Sciatic nerve (tissue), 2 donors: ENCODE measurements around the gene CACNA2D3. TPM values are rescaled to one million over a fixed set of nuclear protein-coding genes. Genes with fewer than 3 reads are reported as not detected.
A peak's percentile ranks its signal among the peaks of the same experiment; 100 is the strongest.
"Not testable (repeated sequence)": the region's sequence is repeated elsewhere in the genome, so short reads cannot be mapped to it uniquely, and the experiment has no call there.

Experiments
- ATAC-seq: fragments of 200-7000 bp; cut with Tn5 transposase; one replicate; pipeline ENCODE4 v1.9.1; 2020; ENCODE audit warnings: mild to moderate bottlenecking, moderate library complexity
- DNase-seq: peaks from one replicate; pipeline ENCODE4 v3.0.0-alpha.2; 2020; ENCODE audit warnings: low spot score
- intact Hi-C: fragments of 100-400 bp; cut with DNase I; formaldehyde crosslinking; loops from one replicate; pipeline ENCODE4 v1.14.2; 2022
- total RNA-seq: library from RNA; stranded (reverse); fragmentation: NEBNext Ultra II Directional; extraction: Animal tissue kit (Norgen Biotek cat#: 25700); gene quantifications from one replicate; pipeline ENCODE4 v1.2.1, GENCODE V29; 2021
- donor health status: DM: no; HTN: no; CAD: no.
- donor health status: DM: no; HTN: no; CAD: no.

CACNA2D3 gene
- 6.9 TPM for total RNA-seq

DNA sequence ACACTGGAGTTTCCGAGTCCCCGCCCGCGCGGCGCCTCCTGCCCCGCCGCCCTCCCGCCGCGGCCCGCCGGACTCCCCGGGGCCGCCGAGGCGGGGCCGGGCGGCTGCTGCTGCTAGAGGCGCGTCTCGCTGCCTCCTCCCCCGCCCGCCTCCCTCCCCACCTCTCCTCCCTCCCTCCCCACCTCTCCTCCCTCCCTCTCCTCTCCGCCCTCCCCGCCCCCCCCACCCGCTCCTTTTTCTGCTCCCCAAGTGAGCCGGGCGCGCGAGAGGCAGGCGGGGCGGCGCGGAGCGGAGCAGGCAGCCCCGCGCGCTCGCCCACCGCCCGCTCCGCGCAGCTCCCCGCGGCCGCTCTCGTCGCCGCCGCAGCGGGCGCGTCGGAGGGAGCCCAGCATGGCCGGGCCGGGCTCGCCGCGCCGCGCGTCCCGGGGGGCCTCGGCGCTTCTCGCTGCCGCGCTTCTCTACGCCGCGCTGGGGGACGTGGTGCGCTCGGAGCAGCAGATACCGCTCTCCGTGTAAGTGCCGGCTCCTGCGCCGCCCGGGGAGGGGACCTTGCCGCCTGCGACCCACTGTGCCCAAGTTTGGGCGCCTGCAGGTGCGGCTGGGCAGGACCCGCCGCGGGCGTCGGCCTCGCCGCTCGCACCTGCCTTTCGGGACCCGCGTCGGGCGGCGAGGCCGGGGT lies at the start of gene CACNA2D3:
Gene CACNA2D3, plus strand, starts transcription at position 229 of the 679 bp plus-strand sequence.
- ATAC-seq (peak; percentile 80), DNase-seq (no peak)
- intact Hi-C loops, result no loop called here

DNA sequence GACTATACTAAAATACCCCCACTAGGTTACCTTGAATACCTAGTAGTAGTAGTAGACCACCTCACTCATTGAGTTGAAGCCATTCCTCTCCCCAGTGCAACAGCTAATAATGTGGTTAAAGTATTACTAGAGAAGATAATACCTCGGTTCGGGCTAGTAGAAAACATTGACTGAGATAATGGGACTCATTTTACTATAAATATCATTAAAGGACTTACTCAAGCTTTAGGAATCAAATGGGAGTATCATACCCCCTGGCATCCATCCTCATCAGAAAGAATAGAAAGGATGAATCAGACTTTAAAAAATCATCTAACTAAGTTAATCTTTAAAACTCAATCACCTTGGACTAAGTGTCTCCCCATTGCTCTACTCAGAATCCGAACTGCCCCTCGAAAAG lies 49.0 kb upstream of the CACNA2D3 start:
- ATAC-seq (no peak), DNase-seq (no peak)
- intact Hi-C loops, result no loop called here

DNA sequence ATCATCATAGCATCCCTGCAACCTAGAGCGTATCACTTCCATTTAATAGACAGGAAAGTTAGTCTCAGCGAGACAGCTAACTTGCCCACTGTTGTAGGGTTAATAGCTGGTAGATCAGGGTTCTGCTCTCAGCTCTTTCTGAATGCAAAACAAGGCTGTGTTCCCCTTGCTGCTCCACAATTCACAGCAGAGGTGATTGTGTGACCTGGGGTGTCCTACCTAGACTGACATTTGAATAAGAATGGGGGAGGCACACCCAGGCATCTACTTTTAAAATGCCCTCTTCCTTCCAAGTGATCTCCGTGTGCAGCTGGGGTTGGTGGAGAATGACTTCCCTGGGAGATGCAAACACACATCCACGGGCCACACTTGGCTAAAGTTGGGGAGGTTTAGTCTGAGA lies 43.0 kb upstream of the CACNA2D3 start:
- no peak for DNase-seq
- intact Hi-C loops, result no loop called here
- ATAC-seq, result no peak

DNA sequence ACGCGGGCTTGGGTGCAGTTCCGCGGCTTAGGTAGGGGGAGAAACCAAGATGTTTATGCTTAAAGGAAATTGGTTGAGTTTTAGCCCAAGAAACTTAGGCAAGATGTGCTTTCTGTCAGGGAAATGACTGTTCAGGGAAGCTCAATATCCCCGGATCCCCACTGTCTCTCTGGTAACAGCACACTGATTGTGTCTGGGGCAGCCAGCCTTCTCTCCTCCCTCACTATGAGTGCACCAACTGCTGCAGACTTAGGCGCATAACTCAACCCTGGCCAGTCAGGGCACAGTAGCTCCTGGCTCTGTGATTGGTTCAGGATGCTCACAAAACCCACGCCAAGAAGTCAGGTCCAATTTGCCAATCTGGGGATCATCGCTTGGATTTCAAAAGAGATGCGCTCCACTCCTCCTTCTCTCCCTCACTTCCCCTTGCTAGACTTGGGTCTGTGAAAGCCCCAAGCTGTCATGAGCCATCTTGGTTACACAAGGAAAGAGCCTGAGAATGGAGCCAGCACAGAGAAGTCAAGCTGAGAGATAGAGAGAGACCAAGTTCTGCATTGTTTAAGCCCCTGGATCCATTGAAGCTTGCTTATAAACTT lies 42.5 kb upstream of the CACNA2D3 start:
- ATAC-seq (no peak), DNase-seq (no peak)
- intact Hi-C loops, result no loop called here

DNA sequence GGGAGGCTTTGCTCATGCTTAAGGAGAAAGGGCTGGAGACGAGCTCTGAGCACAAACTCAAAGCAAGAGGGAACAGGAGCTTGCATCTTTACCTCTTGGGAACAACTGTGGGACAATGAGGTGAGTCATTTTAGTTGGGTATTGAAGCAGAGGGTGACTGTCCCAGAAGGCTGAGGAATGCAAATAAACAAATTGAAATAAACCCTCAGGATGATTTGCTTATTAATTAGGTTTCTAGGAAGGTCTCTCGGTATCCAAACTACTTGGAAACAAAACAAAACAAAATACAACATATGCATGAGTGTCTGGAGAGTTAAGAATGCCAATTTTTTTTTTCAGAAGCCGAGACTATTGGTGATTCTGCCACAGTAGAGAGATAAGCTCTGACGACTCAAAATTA lies 38.4 kb upstream of the CACNA2D3 start:
- intact Hi-C loops, result no loop called here
- ATAC-seq, result no peak
- no peak for DNase-seq

DNA sequence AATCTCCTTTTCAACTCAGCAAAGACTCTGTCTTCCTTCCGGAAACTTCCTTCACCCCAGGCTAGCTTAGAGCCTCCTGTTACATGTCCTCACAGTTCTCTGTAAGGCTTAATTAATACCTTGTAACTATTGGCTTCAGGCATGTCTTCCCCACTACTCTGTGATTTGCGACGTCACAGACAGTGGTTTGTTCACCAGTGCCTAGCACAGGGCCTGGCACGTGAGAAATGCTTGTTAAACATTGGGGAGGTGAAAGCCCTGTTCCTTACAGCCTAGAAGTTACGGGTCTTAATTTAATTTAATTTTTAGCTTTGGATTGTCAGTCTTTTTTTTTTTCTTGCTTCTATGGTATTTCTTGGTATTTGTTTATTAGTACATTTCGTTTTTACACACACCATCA lies 36.4 kb upstream of the CACNA2D3 start:
- intact Hi-C loops, result no loop called here
- DNase-seq (no peak), ATAC-seq (no peak)

DNA sequence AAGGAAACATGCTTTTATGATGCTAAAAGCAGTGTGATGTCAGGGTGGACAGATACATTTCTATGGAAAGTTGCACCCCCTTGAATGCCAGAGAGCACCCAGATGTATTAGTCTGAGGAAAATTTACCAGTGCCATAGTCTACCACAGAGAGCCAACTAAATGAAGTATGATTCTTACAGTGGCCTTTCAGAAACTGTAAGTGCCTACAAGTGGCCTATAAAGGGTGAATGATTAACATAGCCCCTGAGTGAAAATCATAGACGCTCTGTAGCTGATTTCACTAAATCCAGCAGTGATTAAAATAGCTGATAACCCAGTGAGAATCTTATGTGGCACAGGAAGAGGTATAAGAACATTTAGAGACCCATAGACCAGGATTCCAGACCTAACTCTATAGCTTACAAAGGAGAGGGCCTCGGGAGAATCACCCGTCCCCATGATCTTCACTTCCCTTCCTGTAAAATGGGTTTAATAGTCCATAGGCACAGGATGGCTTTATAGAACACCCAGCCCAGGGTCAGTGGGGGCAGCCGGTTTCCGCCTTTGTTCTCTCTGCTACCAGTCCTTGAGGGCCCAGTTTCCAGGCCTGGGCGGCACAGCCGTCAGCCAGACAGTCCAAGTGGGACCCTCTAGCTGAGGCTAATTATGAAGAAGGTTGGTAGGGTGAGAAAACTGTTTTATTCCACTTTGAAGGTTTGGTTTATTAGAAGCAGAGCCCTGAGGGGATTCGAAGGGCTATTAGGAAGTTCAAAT lies 35.5 kb upstream of the CACNA2D3 start:
- ATAC-seq, result no peak
- intact Hi-C loops, result no loop called here
- no peak for DNase-seq

DNA sequence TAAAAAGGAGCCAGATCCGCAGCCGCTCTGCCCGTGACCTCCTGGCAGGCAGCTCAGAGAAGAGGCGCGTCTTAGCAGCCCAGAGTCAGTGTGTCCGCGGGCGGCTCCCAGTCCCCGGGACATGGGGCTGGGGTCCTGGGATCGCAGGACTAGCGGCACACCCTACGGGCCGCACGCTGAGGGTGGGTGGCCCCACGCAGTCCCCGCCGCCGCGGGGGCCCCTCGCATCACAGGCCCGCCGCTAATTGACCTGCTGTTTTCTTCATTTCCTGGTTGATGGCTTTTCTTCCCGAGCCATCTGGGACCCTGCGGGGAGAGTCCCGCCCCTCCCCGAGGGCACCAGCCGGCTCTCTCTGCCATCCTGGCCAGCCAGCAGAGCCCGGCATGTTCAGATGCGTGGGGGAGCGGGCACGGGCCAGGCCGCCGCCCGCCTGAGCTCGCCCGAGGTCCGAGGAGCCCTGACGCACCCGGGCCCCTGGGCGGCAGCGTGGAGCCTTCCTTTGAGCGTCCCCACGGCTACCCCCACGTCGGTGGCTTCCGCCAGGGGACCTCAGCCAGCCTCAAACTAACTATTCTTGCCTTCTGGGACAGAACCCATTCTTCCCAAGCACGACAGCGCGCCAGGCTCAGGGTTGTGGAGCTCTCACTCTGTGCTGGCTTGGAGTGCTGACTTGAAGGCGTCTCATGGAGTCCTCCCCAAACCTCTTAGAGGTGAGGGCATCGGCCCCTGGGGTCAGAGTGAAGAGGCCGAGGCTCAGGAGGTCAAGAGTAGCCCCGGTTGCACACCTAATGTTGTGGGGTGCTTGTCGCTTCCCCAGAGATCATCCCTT lies 34.6 kb upstream of the CACNA2D3 start:
- intact Hi-C loops, result no loop called here
- ATAC-seq (peak; percentile 51), DNase-seq (no peak)

DNA sequence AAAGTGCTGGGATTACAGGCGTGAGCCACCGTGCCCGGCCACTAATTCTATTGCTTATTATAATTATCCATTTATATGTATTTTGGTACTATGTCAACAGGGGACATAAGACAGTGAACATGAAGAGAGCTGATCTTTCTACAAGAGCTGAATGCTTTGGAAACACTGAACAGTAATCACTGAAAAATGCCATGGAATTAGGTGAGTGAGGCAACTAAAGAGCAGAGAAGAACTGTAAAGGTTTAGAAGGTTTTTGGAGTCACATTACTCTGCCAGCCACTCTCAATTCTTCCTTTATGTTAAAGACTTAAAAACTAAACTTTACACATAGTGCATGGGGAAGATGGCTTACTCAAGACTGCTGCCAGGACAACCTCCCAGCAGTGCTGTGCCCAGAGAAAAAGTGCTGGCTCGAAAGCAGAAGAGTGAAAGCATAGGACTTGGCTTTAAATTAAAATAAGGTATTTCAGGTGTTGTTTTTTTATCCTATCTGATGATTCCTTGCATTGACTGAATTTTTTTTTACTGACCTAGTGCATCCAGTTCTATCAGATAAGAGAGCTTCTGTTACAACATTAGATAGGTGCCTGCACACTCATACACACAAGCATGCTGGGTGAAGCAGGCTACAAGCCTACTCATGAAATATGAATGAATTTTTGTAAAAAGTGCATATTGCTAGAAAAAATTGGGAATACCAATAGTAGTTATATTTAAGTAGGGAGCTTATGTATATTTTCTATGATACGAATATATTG lies 28.7 kb upstream of the CACNA2D3 start:
- intact Hi-C loops, result no loop called here
- ATAC-seq, result no peak

DNA sequence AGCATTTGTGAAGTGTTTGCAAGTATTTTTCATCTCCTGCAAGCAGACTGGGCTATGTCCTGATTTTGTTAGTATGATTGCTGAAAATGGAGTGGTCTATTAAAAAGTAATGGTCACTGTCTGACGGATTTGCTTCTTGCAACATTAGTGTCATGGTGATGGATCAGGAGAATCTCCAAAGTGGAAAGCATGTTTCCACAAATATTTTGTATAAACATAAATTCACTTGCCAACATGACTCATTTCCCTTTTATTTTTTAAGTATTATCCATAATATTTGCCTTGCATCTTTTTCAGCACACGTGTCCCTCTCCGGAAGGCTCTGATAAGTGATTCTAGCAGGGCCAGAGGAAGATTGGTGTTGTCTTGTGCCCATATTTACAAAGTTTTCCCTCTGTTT lies 27.4 kb upstream of the CACNA2D3 start:
- no peak for ATAC-seq
- no peak for DNase-seq
- intact Hi-C loops, result no loop called here

More for the DNA sequence above, 28.7 kb upstream of the CACNA2D3 start:
- no peak for DNase-seq

DNA sequence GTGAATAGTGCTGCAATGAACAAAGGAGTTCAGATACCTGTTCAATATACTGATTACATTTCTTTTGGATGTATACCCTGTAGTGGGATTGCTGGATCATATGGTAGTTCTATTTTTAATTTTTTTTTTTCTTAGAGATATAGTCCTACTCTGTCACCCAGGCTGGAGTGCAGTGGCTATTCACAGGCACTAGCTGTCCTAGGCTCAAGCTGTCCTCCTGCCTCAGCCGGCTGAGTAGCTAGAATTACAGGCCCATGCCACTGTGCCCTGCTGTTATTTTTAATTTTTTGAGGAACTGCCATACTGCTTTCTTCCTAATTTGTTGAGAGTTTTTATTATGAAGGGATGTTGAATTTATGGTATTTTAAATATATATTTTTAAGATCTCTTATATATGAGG lies 23.0 kb upstream of the CACNA2D3 start:
- DNase-seq (no peak), ATAC-seq (no peak)
- intact Hi-C loops, result no loop called here

DNA sequence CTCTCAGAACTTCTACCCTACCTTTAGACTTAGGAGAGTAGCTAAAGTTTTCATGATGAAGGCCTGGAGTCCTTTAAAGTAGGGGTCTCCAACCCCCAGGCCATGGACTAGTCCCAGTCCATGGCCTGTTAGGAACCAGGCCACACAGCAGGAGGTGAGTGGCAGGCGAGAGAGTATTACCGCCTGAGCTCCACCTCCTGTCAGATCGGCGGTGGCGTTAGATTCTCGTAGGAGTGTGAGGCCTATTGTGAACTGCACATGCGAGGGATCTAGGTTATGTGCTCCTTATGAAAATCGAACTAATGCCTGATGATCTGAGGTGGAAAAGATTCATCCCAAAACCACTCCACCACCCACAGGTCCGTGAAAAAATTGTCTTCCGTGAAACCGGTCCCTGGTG lies 18.3 kb upstream of the CACNA2D3 start:
- intact Hi-C loops, result no loop called here
- DNase-seq (no peak), ATAC-seq (no peak)

DNA sequence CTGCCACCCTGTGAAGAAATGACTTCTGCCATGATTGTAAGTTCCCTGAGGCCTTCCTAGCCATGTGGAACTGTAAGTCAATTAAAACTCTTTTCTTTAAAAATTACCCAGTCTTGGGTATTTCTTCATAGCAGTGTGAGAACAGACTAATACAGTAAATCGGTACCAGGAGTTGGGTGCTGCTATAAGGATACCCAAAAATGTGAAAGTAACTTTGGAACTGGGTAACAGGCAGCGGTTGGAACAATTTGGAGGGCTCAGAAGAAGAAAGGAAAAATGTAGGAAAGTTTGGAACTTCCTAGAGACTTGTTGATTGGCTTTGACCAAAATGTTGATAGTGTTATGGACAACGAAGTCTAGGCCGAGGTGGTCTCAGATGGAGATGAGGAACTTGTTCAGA lies 6.2 kb upstream of the CACNA2D3 start:
- intact Hi-C loops, DNase-seq, ATAC-seq: not testable (repeated sequence)

DNA sequence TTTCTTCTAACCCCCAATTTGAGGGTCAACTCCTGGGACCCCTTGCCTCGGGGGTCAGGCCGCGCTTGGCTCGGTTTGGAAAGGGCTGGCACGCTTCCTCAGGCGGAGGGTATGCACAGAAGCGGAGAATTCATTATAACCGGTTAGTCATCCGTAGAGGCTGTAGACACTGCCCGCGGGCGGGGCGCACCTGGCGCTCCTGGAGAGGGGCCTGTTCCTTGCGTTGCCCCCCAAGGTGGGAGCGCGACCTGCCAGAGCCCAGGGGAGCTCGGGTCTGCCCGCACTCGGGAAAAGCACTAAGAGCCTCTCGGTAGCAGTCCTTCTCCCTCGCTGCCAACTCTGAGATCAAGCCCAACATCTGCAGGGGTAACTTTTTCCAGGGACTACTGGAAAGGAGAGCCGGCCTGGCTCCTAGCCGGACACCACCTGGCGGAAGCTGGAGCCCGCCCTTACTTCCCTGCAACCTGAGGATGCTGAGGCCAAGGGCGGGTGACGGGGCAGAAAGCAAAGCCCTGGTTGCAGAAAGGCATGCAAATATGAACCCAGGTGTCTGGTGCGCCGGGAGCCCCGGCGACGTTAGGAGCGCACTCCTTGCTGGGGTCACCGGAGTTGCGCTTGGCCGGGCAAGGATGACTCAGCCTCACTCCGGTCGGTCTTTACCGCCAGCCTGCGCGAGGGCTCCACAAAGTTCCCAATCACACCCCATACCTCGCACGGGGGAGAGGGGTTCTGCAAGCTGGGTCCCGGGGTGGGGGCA lies 1.5 kb upstream of the CACNA2D3 start:
- peak; percentile 42 for ATAC-seq
- intact Hi-C loops, result no loop called here
- no peak for DNase-seq

DNA sequence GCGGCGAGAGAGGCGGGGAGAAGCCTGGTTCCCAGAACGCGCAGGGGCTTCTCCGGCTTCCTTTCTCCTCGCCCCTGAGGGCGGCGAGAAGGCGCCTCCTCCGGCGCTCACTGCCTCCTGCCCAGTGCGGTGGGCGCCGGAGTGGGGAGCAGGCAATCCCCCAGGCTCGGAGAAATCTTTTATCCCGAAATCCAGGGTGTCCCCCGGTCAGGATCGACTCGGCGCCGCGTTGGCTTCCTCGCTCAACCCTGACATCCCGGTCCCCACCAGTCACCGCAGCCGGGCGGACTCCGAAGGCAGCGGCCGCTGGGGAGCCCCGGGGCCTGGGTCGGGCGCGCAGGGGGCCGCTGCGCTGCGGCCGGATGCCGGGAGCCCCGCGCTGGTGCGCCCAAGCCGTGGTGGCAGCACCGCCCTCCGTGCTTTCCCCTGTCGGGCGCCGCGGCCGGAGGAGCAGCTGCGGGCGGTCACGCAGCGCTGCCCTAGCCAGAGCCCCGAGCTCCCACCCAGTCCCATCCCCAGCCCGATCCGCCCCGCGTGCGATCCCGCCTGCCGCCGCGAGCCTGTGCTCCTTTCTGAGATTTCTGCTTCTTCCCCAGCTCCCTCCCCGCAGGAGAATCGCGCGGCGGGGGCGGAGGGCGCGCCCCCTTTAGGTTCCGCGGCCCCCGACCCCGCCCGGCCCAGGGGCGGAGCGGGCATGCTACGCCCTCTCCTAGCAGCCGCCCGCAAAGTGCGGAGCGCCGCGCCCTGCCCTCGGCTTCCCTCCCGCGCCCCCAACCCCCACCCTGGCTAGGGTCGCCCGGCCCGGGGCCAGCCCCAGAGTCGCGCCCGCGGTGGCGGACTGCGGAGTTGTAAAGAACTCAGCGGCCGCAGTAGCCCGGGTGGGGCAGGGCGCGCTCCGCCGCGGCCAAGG lies 683 bp upstream of the CACNA2D3 start:
- DNase-seq, result no peak
- ATAC-seq, result no peak
- intact Hi-C loops, result no loop called here

DNA sequence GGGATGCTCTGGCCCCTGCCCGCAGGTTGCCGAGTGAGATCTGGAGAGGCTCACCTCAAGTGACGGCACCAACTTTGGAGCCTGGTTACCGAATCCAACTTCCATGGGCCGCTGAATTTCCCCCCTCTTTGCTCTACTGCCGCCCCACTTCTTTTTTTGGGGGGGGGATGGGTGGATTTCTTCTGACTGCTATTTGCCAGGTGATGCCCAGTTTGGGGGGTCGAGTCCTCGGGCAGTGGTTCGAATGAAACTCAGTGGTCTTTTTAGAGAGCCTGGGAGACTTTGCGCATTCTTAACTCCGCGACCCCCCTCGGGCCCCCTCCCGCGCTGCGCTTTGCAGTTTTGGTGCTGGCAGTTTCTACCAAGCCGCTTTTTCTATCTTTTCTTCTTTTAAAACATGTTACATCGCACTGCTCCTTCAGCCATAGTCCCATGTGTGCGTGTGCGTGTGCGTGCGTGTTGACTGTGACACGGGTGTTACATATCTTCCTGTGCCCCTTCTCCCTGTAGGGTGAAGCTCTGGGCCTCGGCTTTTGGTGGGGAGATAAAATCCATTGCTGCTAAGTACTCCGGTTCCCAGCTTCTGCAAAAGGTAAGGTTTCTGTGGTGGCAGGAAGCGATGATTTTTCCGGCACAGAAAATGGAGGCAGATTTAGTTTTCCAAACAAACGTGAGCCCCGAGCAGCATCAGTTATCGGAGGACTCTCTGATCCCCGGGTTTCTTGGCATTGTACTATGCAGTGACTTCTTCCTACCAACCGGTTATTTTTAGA lies 837 bp downstream of the CACNA2D3 start:
- ATAC-seq (no peak), DNase-seq (no peak)
- intact Hi-C loops, result no loop called here
